ENCODE measurements around the gene ST7.

DNA sequence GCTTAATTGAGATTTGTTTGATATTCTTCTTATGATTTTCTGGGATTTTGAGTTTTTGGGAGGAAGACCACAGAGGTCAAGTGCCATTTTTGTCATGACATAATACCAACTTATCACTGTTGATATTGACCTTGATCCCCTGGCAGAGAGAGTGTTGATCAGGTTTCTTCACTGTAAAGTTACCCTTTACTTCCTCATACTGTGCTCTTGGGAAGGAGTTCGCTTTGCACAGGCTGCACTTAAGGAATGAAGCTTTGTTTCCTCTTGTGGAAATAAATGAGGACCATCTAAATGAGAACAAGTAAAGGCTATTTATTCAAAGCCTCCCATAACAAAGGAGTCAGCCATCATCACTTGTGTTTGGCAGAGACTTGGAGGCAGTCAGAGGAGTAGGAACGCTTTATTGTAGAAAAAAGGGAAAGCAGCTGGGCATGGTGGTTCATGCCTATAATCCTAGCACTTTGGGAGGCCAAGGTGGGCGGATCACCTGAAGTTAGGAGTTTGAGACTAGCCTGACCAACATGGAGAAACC lies 16.1 kb downstream of the ST7 start:
- TF ChIP-seq CTCF (IDR thresholded peaks at IDR 0.05) (no peak), POLR2A (IDR thresholded peaks at IDR 0.05) (no peak)
